Stomach (tissue), 4 donors: ENCODE measurements around the gene NPAS4.

Source experiments
- CTCF ChIP-seq, 7 experiments: fragments of 450-650 bp in 4 of 7; fragments of 200-600 bp in 3 of 7; sonication (generic) in 3 of 7; IDR thresholded peaks; one replicate each; pipeline ENCODE4 v1.5.1; 2016 to 2019; ENCODE audit warnings: antibody characterized with exemption in 7 of 7, control low read depth in 2 of 7, mild to moderate bottlenecking in 1 of 7
- EP300 ChIP-seq: sonication (generic); formaldehyde crosslinking; IDR thresholded peaks from one replicate; pipeline ENCODE4 v1.6.1; 2017; ENCODE audit warnings: antibody characterized with exemption
- POLR2A ChIP-seq, 4 donors: fragments of 450-650 bp; IDR thresholded peaks; one replicate each; pipeline ENCODE4 v1.6.1; 2016; ENCODE audit warnings: antibody characterized with exemption in 4 of 4, control low read depth in 2 of 4, mild to moderate bottlenecking in 1 of 4, moderate library complexity in 1 of 4
- POLR2AphosphoS5 ChIP-seq, 3 donors: sonication (generic); formaldehyde crosslinking; IDR thresholded peaks; one replicate each; pipeline ENCODE4 v1.6.1; 2016; ENCODE audit warnings: antibody characterized with exemption in 3 of 3

- no peak for TF ChIP-seq CTCF (IDR thresholded peaks at IDR 0.05)
- TF ChIP-seq EP300 = no peak
- no peak for TF ChIP-seq POLR2A (IDR thresholded peaks at IDR 0.05)
- TF ChIP-seq POLR2AphosphoS5 (IDR thresholded peaks at IDR 0.05) = no peak
These were observed 52.3 kb downstream of the NPAS4 start for GRCh38 chr11:66473167-66473566.
